ENCODE results near the gene GRM8.
A peak's percentile ranks its signal among the peaks of the same experiment; 100 is the strongest.

Gene GRM8

GRCh38 chr7:127252778-127253280, at the start of gene GRM8:
Gene GRM8, minus strand, starts transcription at chr7:127252941.
- H3K9me3 ChIP-seq (ENCODE audit: insufficient read depth, low read length): no peaks in the 10 kb centered on the region
- peaks cover 45% of the 10 kb centered on the region for H3K27me3 ChIP-seq (ENCODE audit: insufficient read depth, insufficient read length)
- TF ChIP-seq YY1 (IDR thresholded peaks at IDR 0.05; ENCODE audit: insufficient read depth, insufficient read length) (no peak), SUZ12 (IDR thresholded peaks at IDR 0.05; ENCODE audit: extremely low read depth, insufficient read depth, insufficient read length) (no peak), ZNF274 (IDR thresholded peaks at IDR 0.05; ENCODE audit: low read depth, low read length) (no peak)
- peak; percentile 76 for DNase-seq (ENCODE audit: low read depth, low spot score)
- H3K9ac ChIP-seq (ENCODE audit: insufficient read length, low read depth): peak within 1 kb of the TSS; percentile 91
- H3K4me3 ChIP-seq (ENCODE audit: insufficient read length, low read depth): peak within 1 kb of the TSS; percentile 75
- H3K4me1 ChIP-seq (ENCODE audit: insufficient read depth, insufficient read length): no peaks in the 10 kb centered on the region
- no peaks in the 10 kb centered on the region for H3K36me3 ChIP-seq (ENCODE audit: insufficient read depth, insufficient read length, low read length)

- no peak for DNase-seq (ENCODE audit: low read depth, low spot score)
- H3K36me3 ChIP-seq (ENCODE audit: insufficient read depth, insufficient read length, low read length): no peaks in the 10 kb centered on the region
Measured at GRCh38 chr7:127290801-127291361, 38.1 kb upstream of the GRM8 start.

GRCh38 chr7:127290116-127290655, 37.4 kb upstream of the GRM8 start:
- H3K36me3 ChIP-seq (ENCODE audit: insufficient read depth, insufficient read length, low read length): no peaks in the 10 kb centered on the region
- TF ChIP-seq ZNF274 (IDR thresholded peaks at IDR 0.05; ENCODE audit: low read depth, low read length): no peak
- TF ChIP-seq SUZ12 (IDR thresholded peaks at IDR 0.05; ENCODE audit: extremely low read depth, insufficient read depth, insufficient read length): no peak
- TF ChIP-seq YY1 (IDR thresholded peaks at IDR 0.05; ENCODE audit: insufficient read depth, insufficient read length): no peak

More at GRCh38 chr7:127290801-127291361, 38.1 kb upstream of the GRM8 start:
- no peak overlapping the region for H3K9ac ChIP-seq (ENCODE audit: insufficient read length, low read depth)
- H3K4me3 ChIP-seq (ENCODE audit: insufficient read length, low read depth): no peak overlapping the region
- no peaks in the 10 kb centered on the region for H3K27me3 ChIP-seq (ENCODE audit: insufficient read depth, insufficient read length)
- TF ChIP-seq ZNF274 (IDR thresholded peaks at IDR 0.05; ENCODE audit: low read depth, low read length) (no peak), SUZ12 (IDR thresholded peaks at IDR 0.05; ENCODE audit: extremely low read depth, insufficient read depth, insufficient read length) (no peak), YY1 (IDR thresholded peaks at IDR 0.05; ENCODE audit: insufficient read depth, insufficient read length) (no peak)
- H3K4me1 ChIP-seq (ENCODE audit: insufficient read depth, insufficient read length): no peaks in the 10 kb centered on the region
- H3K9me3 ChIP-seq (ENCODE audit: insufficient read depth, low read length): no peaks in the 10 kb centered on the region

GRCh38 chr7:127287133-127287532, 34.4 kb upstream of the GRM8 start:
- H3K4me3 ChIP-seq (ENCODE audit: insufficient read length, low read depth): no peak overlapping the region
- TF ChIP-seq YY1 (IDR thresholded peaks at IDR 0.05; ENCODE audit: insufficient read depth, insufficient read length) (no peak), SUZ12 (IDR thresholded peaks at IDR 0.05; ENCODE audit: extremely low read depth, insufficient read depth, insufficient read length) (no peak)
- H3K27me3 ChIP-seq (ENCODE audit: insufficient read depth, insufficient read length): no peaks in the 10 kb centered on the region
- H3K9ac ChIP-seq (ENCODE audit: insufficient read length, low read depth): no peak overlapping the region
- no peaks in the 10 kb centered on the region for H3K4me1 ChIP-seq (ENCODE audit: insufficient read depth, insufficient read length)
- H3K9me3 ChIP-seq (ENCODE audit: insufficient read depth, low read length): no peaks in the 10 kb centered on the region
- no peaks in the 10 kb centered on the region for H3K36me3 ChIP-seq (ENCODE audit: insufficient read depth, insufficient read length, low read length)
- no peak for DNase-seq (ENCODE audit: low read depth, low spot score)

More at GRCh38 chr7:127290116-127290655, 37.4 kb upstream of the GRM8 start:
- H3K9me3 ChIP-seq (ENCODE audit: insufficient read depth, low read length): no peaks in the 10 kb centered on the region
- DNase-seq (ENCODE audit: low read depth, low spot score): no peak
- no peaks in the 10 kb centered on the region for H3K27me3 ChIP-seq (ENCODE audit: insufficient read depth, insufficient read length)
- no peak overlapping the region for H3K9ac ChIP-seq (ENCODE audit: insufficient read length, low read depth)
- H3K4me3 ChIP-seq (ENCODE audit: insufficient read length, low read depth): no peak overlapping the region
- no peaks in the 10 kb centered on the region for H3K4me1 ChIP-seq (ENCODE audit: insufficient read depth, insufficient read length)

- no peak overlapping the region for H3K9ac ChIP-seq (ENCODE audit: insufficient read length, low read depth)
- no peaks in the 10 kb centered on the region for H3K27me3 ChIP-seq (ENCODE audit: insufficient read depth, insufficient read length)
- H3K9me3 ChIP-seq (ENCODE audit: insufficient read depth, low read length): no peaks in the 10 kb centered on the region
- no peak for DNase-seq (ENCODE audit: low read depth, low spot score)
- no peaks in the 10 kb centered on the region for H3K4me1 ChIP-seq (ENCODE audit: insufficient read depth, insufficient read length)
- TF ChIP-seq YY1 (IDR thresholded peaks at IDR 0.05; ENCODE audit: insufficient read depth, insufficient read length) (no peak), SUZ12 (IDR thresholded peaks at IDR 0.05; ENCODE audit: extremely low read depth, insufficient read depth, insufficient read length) (no peak), ZNF274 (IDR thresholded peaks at IDR 0.05; ENCODE audit: low read depth, low read length) (no peak)
- H3K36me3 ChIP-seq (ENCODE audit: insufficient read depth, insufficient read length, low read length): no peaks in the 10 kb centered on the region
- H3K4me3 ChIP-seq (ENCODE audit: insufficient read length, low read depth): no peak overlapping the region
Measured at GRCh38 chr7:127270093-127270492, 17.4 kb upstream of the GRM8 start.

- no peak for DNase-seq (ENCODE audit: low read depth, low spot score)
Measured at GRCh38 chr7:127266047-127266446, 13.3 kb upstream of the GRM8 start.

GRCh38 chr7:127264219-127264618, 11.5 kb upstream of the GRM8 start:
- TF ChIP-seq ZNF274 (IDR thresholded peaks at IDR 0.05; ENCODE audit: low read depth, low read length) (no peak), YY1 (IDR thresholded peaks at IDR 0.05; ENCODE audit: insufficient read depth, insufficient read length) (no peak), SUZ12 (IDR thresholded peaks at IDR 0.05; ENCODE audit: extremely low read depth, insufficient read depth, insufficient read length) (no peak)
- no peak for DNase-seq (ENCODE audit: low read depth, low spot score)

More at GRCh38 chr7:127266047-127266446, 13.3 kb upstream of the GRM8 start:
- no peak for TF ChIP-seq YY1 (IDR thresholded peaks at IDR 0.05; ENCODE audit: insufficient read depth, insufficient read length)
- no peak for TF ChIP-seq SUZ12 (IDR thresholded peaks at IDR 0.05; ENCODE audit: extremely low read depth, insufficient read depth, insufficient read length)
- TF ChIP-seq ZNF274 (IDR thresholded peaks at IDR 0.05; ENCODE audit: low read depth, low read length): no peak
- no peak overlapping the region for H3K9ac ChIP-seq (ENCODE audit: insufficient read length, low read depth)
- H3K27me3 ChIP-seq (ENCODE audit: insufficient read depth, insufficient read length): no peaks in the 10 kb centered on the region
- H3K36me3 ChIP-seq (ENCODE audit: insufficient read depth, insufficient read length, low read length): no peaks in the 10 kb centered on the region
- no peak overlapping the region for H3K4me3 ChIP-seq (ENCODE audit: insufficient read length, low read depth)
- H3K4me1 ChIP-seq (ENCODE audit: insufficient read depth, insufficient read length): no peaks in the 10 kb centered on the region
- H3K9me3 ChIP-seq (ENCODE audit: insufficient read depth, low read length): no peaks in the 10 kb centered on the region

More at GRCh38 chr7:127264219-127264618, 11.5 kb upstream of the GRM8 start:
- Histone ChIP-seq H3K4me3 (ENCODE audit: insufficient read length, low read depth) (no peak overlapping the region), H3K9ac (ENCODE audit: insufficient read length, low read depth) (no peak overlapping the region), H3K36me3 (ENCODE audit: insufficient read depth, insufficient read length, low read length) (no peaks in the 10 kb centered on the region), H3K9me3 (ENCODE audit: insufficient read depth, low read length) (no peaks in the 10 kb centered on the region), H3K27me3 (ENCODE audit: insufficient read depth, insufficient read length) (no peaks in the 10 kb centered on the region), H3K4me1 (ENCODE audit: insufficient read depth, insufficient read length) (no peaks in the 10 kb centered on the region)
